GM23338 (cell line): Measurements from ENCODE around the gene PDF.

Source experiments
- CTCF ChIP-seq, 2 experiments: fragments of 200-600 bp in 1 of 2; sonication (generic) in 1 of 2; conservative IDR thresholded peaks; 2 replicates each; pipeline versions ENCODE4 v1.5.1 to v1.6.1; 2016 to 2017; ENCODE audit warnings: antibody characterized with exemption in 2 of 2, low read depth in 2 of 2, mild to moderate bottlenecking in 2 of 2, moderate library complexity in 1 of 2
- EZH2 ChIP-seq: fragments of 200-600 bp; sonication (generic); IDR thresholded peaks from one replicate; pipeline ENCODE4 v1.8.0; 2017; ENCODE audit warnings: antibody characterized with exemption, mild to moderate bottlenecking, low read depth; ENCODE audit not compliant: unreplicated experiment
- EZH2phosphoT487 ChIP-seq: fragments of 200-600 bp; sonication (generic); IDR thresholded peaks from one replicate; pipeline ENCODE4 v1.8.1; 2018; ENCODE audit warnings: antibody characterized with exemption; ENCODE audit not compliant: unreplicated experiment
- POLR2AphosphoS5 ChIP-seq: IDR thresholded peaks from 2 replicates; pipeline ENCODE4 v1.6.1; 2016; ENCODE audit warnings: antibody characterized with exemption, low read depth

DNA sequence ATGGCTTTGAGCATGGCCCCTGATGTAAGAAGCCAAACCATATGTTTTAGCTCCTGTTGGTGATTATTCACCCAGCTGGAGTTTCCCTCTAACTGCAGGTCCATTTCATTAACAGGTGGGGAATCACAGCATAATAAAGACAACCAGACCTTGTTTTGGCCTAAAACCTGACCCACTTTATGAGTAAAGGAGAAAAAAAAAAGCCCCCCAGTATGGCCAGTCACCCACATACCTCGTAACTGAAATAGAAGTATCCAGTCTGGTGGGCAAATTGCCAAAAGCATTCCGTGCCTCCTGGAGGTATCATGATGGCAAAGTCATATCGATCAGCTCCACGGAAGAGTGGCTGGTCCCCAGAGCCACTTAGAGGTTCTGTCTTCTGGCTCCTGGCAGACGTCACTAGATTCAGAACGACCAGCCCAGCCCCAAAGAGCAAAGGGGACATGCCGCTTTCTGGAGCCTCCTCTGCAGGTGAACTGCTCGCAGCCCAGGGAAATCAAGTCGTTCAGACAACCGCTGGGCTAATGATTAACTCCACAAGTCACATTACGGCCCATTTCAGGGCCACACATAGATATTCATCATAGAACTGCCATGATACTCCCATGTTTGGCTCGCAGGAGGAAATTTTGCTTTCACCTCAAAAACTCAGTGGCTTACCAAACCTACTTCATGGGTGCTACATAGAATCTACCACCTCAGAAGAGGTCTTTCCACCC lies 21.1 kb upstream of the PDF start, which contains the start of gene TMED6:
- no peak for TF ChIP-seq CTCF (conservative IDR thresholded peaks at IDR 0.05; ENCODE audit: low read depth in 2 of 2)
- TF ChIP-seq EZH2 = no peak
- no peak for TF ChIP-seq EZH2phosphoT487
- no peak for TF ChIP-seq POLR2AphosphoS5
